Peyer's patch (tissue), 4 donors: ENCODE data around the gene ELK3. TPM values are rescaled to one million over a fixed set of nuclear protein-coding genes. Genes with fewer than 3 reads are reported as not detected.

ENCODE experiments used
- DNase-seq, 3 donors: peaks; one replicate each; pipeline ENCODE4 v3.0.0-alpha.2; 2017 to 2019
- H3K27ac ChIP-seq, 4 donors: fragments of 200-600 bp; sonication (generic); one replicate each; pipeline ENCODE4 v1.5.1; 2016 to 2019
- H3K27me3 ChIP-seq, 2 donors: fragments of 200-600 bp; sonication (generic); one replicate each; pipeline ENCODE4 v1.5.1; 2019
- H3K36me3 ChIP-seq, 3 donors: fragments of 200-600 bp; sonication (generic); one replicate each; pipeline ENCODE4 v1.5.1; 2016 to 2019
- H3K4me1 ChIP-seq, 4 donors: fragments of 200-600 bp; sonication (generic); one replicate each; pipeline ENCODE4 v1.5.1; 2016 to 2019
- H3K4me3 ChIP-seq, 4 donors: fragments of 200-600 bp; sonication (generic); 1 replicate in 3 of 4; 2 replicates in 1 of 4; pipeline ENCODE4 v1.5.1; 2016 to 2019; ENCODE audit warnings: mild to moderate bottlenecking in 1 of 4
- H3K9me3 ChIP-seq, 4 donors: fragments of 200-600 bp; sonication (generic); one replicate each; pipeline ENCODE4 v1.5.1; 2016 to 2019; ENCODE audit warnings: mild to moderate bottlenecking in 1 of 4
- POLR2A ChIP-seq, 2 donors: fragments of 450-650 bp; IDR thresholded peaks; one replicate each; pipeline ENCODE4 v1.5.1; 2017; ENCODE audit warnings: antibody characterized with exemption in 2 of 2, mild to moderate bottlenecking in 2 of 2, moderate library complexity in 2 of 2
- total RNA-seq, 4 donors: library from RNA; depleted of rRNA; stranded (reverse); fragments of >200 nt; gene quantifications; one replicate each; pipeline ENCODE4 v1.1.0, GENCODE V29; 2016
- TF ChIP-seq, protein P1 (sequence below), 6 experiments: fragments of 450-650 bp in 4 of 6; fragments of 200-600 bp in 2 of 6; sonication (generic) in 1 of 6; IDR thresholded peaks; one replicate each; pipeline ENCODE4 v1.5.1; 2017 to 2019; ENCODE audit warnings: antibody characterized with exemption in 6 of 6, mild to moderate bottlenecking in 3 of 6, moderate library complexity in 1 of 6

Gene ELK3
- total RNA-seq, 4 donors from 2014 or later: 5.1 to 23.9 (median 9.4) TPM

DNA sequence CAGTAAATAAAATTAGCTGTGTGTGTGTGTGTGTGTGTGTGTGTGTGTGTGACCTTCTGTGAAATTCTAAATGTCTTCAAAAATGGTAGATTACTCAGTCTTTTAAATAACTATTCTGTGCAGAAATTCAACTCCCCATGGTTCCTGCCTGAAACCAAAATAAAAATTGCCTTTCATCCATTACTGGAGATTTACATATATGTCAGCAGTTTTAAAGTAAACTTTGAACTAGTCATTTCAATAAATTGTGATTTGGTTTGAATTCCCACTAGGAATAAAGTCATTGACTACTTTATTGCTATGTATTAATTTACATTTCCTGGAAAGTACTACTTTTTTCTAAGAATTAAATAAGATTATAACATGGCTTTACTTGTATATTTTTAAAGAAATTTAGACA lies 5.3 kb downstream of the ELK3 start:
- Histone ChIP-seq H3K27me3 (no peaks in the 10 kb centered on the region), H3K9me3 (no peaks in the 10 kb centered on the region), H3K27ac (no peak overlapping the region), H3K4me1 (peaks cover 0 to 21% (median 4%) of the 10 kb centered on the region in 4 donors), H3K4me3 (no peak overlapping the region), H3K36me3 (no peaks in the 10 kb centered on the region)
- TF ChIP-seq, protein P1, sequence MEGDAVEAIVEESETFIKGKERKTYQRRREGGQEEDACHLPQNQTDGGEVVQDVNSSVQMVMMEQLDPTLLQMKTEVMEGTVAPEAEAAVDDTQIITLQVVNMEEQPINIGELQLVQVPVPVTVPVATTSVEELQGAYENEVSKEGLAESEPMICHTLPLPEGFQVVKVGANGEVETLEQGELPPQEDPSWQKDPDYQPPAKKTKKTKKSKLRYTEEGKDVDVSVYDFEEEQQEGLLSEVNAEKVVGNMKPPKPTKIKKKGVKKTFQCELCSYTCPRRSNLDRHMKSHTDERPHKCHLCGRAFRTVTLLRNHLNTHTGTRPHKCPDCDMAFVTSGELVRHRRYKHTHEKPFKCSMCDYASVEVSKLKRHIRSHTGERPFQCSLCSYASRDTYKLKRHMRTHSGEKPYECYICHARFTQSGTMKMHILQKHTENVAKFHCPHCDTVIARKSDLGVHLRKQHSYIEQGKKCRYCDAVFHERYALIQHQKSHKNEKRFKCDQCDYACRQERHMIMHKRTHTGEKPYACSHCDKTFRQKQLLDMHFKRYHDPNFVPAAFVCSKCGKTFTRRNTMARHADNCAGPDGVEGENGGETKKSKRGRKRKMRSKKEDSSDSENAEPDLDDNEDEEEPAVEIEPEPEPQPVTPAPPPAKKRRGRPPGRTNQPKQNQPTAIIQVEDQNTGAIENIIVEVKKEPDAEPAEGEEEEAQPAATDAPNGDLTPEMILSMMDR (IDR thresholded peaks at IDR 0.05): no peak
- no peak for TF ChIP-seq POLR2A (IDR thresholded peaks at IDR 0.05)
- DNase-seq: no peak

DNA sequence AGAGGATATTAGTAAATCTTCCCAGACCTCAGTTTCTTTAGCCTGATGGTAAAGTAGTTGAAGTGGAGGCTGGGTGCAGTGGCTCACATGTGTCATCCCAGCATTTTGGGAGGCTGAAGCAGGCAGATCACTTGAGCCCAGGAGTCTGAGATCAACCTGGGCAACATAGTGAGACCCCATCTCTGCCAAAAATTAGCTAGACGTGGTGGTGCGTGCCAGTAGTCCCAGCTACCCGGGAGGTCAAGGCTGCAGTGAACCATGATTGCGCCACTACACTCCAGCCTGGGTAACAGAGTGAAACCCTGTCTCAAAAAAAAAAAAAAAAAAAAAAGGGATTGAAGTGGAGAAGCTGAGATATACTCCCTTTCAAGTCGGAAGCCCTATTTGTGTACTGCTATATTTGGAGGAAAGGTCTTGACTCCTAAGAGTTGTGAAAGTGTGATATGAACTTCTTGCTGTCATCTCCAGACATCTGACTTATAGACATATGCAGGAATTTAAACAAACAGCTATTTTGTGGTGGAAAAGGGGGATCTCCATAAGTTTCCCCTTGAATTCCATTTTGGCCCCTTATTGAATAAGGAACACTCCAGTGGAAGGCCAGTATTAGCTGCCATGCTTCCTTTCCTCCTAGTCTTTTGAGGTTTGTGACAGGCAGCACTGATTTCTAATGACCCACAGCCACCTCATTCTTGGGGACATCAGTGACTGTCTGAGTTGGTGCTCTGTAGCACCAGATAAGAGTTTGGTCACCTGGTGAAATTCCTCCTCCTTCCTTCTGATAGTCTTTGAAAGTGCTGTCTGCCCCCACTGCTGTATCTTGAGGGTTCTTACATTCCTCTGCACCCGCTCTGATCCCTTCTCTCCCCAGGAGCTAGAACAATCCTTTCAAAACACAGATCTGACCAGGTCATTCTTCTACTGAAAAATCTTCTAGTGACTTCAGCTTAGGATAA lies 7.4 kb downstream of the ELK3 start:
- no peaks in the 10 kb centered on the region for H3K36me3 ChIP-seq
- no peaks in the 10 kb centered on the region for H3K9me3 ChIP-seq
- no peak overlapping the region for H3K27ac ChIP-seq
- no peak overlapping the region for H3K4me3 ChIP-seq
- no peaks in the 10 kb centered on the region for H3K27me3 ChIP-seq
- TF ChIP-seq, protein P1 (IDR thresholded peaks at IDR 0.05): no peak
- no peak for TF ChIP-seq POLR2A (IDR thresholded peaks at IDR 0.05)
- no peak for DNase-seq
- peaks cover 0 to 19% (median 0%) of the 10 kb centered on the region in 4 donors for H3K4me1 ChIP-seq

DNA sequence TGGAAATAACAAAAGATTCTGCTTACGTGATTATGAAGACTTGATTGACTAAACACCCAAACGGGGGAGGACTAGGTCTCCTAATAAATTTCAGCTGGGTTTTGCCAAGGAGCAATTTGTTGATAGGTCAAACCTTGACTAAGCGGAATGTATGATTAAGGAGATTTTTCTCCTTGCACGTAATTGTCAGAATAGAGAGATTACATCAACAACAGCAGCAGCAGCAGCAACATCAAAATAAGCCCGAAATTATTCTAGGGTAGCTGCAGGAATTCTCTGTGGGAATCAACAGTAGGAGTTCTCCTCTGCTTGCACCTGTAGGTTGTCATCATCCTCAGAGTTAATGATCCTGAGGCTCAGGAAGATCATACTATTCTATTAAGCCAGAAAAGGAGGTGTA lies 10.2 kb downstream of the ELK3 start:
- Histone ChIP-seq H3K36me3 (no peaks in the 10 kb centered on the region), H3K9me3 (no peaks in the 10 kb centered on the region), H3K4me3 (no peak overlapping the region), H3K27ac (no peak overlapping the region), H3K27me3 (no peaks in the 10 kb centered on the region), H3K4me1 (peaks cover 0 to 7% (median 4%) of the 10 kb centered on the region in 4 donors)
- no peak for TF ChIP-seq POLR2A (IDR thresholded peaks at IDR 0.05)
- TF ChIP-seq, protein P1 (IDR thresholded peaks at IDR 0.05): no peak
- DNase-seq: no peak

DNA sequence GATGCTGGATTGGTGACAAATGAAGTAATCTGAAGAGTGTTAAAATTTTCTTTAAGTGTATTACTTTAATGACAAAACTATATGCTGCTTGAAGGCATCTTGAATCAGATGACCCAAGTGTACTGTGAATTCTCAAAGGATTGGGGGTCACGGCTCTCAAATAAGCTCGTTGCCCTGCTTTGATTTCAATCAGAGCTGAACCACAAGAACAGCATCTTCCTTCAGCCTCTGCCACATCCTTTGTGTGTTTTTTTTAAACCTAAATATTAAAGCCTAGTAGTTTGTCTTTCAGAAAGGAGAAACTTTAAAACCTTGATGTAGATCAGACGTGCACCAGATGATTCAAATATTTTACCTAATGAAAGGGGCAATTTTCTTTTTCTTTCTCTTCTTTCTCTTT lies 11.7 kb downstream of the ELK3 start:
- H3K27me3 ChIP-seq: no peaks in the 10 kb centered on the region
- H3K9me3 ChIP-seq: no peaks in the 10 kb centered on the region
- H3K4me1 ChIP-seq: peaks cover 0 to 7% (median 4%) of the 10 kb centered on the region in 4 donors
- no peak for DNase-seq
- TF ChIP-seq, protein P1 (IDR thresholded peaks at IDR 0.05): no peak
- TF ChIP-seq POLR2A (IDR thresholded peaks at IDR 0.05): no peak
- H3K36me3 ChIP-seq: no peaks in the 10 kb centered on the region
- H3K27ac ChIP-seq: peak overlapping the region in 1 of 4 donors; percentile 33
- H3K4me3 ChIP-seq: no peak overlapping the region

DNA sequence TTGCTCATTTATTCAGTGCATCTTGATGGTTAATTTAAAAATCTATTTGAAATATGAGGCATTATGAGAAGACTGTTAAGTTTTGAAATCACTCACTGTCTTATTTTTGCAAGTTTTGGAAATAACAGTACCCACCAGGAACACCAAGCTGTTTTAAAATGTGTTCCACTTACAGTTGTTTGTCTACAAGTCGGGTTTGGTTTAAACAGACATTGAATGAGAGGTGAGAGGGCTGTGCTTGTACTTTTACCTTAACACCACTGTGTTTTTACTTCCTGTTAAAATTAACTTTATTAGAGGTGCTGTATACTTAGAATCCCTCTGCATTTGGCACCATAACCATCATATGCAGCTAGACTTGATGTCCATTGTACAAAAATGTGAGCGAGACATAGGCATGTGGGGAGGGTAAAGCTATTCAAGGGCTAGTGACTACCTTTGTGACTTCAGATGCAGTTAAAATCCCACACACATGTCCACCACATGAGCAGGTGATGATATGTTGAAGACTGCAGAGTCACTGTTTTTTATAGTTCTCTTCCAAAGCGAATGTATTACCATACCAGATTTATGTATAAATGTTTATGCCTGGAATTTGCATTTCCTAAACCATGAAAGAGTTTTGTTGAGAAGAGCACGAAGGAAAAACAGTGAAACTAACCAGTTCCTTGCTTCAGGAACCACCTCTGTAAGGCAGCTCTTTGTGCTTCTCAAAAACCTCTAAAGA lies 12.9 kb downstream of the ELK3 start:
- H3K27me3 ChIP-seq: no peaks in the 10 kb centered on the region
- H3K4me1 ChIP-seq: peaks cover 0 to 7% (median 5%) of the 10 kb centered on the region in 4 donors
- DNase-seq: no peak
- H3K27ac ChIP-seq: peak overlapping the region in 1 of 4 donors; percentile 33
- TF ChIP-seq, protein P1 (IDR thresholded peaks at IDR 0.05): no peak
- H3K9me3 ChIP-seq: no peaks in the 10 kb centered on the region
- no peak overlapping the region for H3K4me3 ChIP-seq
- H3K36me3 ChIP-seq: no peaks in the 10 kb centered on the region
